ENCODE data around the gene SOX18. TPM values are rescaled to one million over a fixed set of nuclear protein-coding genes. Genes with fewer than 3 reads are reported as not detected.

Gene SOX18
- total and polyA plus RNA-seq, 2 of the 13 experiments (the other 11 are each of a cell fraction or from before 2014, with no cell fraction given): 1.6 to 1.9 TPM

DNA sequence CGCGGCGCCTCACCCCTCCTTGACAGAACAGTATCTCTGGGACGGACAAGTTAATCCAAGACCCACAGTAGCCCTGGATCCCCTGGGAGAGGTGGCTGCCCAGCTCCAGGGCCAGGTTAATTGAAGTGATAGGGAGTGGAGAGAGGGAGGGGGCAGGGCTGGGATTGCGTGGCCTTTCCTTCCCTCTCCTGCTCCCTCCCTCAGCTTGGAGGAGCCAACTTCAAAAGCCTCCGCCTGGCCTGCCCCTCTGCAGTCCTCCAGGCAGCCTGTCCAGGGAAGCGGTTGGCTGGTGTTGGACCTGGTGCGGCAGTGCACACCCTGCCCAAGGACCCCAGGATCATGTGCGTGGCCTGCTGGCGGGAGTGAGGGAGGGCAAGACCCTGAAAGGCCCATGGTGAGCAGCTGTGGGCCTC is 13.5 kb downstream of the SOX18 start, which contains the start of gene C20orf204 (continued):
- TF ChIP-seq, protein P1, sequence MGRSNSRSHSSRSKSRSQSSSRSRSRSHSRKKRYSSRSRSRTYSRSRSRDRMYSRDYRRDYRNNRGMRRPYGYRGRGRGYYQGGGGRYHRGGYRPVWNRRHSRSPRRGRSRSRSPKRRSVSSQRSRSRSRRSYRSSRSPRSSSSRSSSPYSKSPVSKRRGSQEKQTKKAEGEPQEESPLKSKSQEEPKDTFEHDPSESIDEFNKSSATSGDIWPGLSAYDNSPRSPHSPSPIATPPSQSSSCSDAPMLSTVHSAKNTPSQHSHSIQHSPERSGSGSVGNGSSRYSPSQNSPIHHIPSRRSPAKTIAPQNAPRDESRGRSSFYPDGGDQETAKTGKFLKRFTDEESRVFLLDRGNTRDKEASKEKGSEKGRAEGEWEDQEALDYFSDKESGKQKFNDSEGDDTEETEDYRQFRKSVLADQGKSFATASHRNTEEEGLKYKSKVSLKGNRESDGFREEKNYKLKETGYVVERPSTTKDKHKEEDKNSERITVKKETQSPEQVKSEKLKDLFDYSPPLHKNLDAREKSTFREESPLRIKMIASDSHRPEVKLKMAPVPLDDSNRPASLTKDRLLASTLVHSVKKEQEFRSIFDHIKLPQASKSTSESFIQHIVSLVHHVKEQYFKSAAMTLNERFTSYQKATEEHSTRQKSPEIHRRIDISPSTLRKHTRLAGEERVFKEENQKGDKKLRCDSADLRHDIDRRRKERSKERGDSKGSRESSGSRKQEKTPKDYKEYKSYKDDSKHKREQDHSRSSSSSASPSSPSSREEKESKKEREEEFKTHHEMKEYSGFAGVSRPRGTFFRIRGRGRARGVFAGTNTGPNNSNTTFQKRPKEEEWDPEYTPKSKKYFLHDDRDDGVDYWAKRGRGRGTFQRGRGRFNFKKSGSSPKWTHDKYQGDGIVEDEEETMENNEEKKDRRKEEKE (IDR thresholded peaks at IDR 0.05): no peak
- TF ChIP-seq HDAC2 (CRISPR knock-in tag; IDR thresholded peaks at IDR 0.05) (peak; percentile 47; the same call in 1 of the 2 replicates), KLF13 (CRISPR knock-in tag; IDR thresholded peaks at IDR 0.05) (no peak), HOXA5 (CRISPR knock-in tag; IDR thresholded peaks at IDR 0.05) (peak; percentile 88), GZF1 (CRISPR knock-in tag; IDR thresholded peaks at IDR 0.05) (0 out of 2 replicates have a peak, but pooled peaks have one; percentile 13), ZNF781 (CRISPR knock-in tag; IDR thresholded peaks at IDR 0.05; ENCODE audit: borderline replicate concordance, not compliant biosample characterization) (peak; percentile 19), FOXK2 (IDR thresholded peaks at IDR 0.05) (no peak), ESRRA (CRISPR knock-in tag; IDR thresholded peaks at IDR 0.05; ENCODE audit: low read depth) (peak; percentile 45; the same call in 1 of the 2 replicates), SRSF4 (IDR thresholded peaks at IDR 0.05; ENCODE audit: low read depth, low read length, poor library complexity, severe bottlenecking) (no peak), SMAD3 (CRISPR knock-in tag; IDR thresholded peaks at IDR 0.05) (peak; percentile 41), GABPB1 (CRISPR knock-in tag; IDR thresholded peaks at IDR 0.05) (peak; percentile 67), MEF2D (CRISPR knock-in tag; IDR thresholded peaks at IDR 0.05) (peak; percentile 71; the same call in 1 of the 2 replicates), RELA (CRISPR knock-in tag; IDR thresholded peaks at IDR 0.05) (no peak), ZNF816 (CRISPR knock-in tag; IDR thresholded peaks at IDR 0.05; ENCODE audit: borderline replicate concordance) (no peak)
- TF ChIP-seq, protein P2, sequence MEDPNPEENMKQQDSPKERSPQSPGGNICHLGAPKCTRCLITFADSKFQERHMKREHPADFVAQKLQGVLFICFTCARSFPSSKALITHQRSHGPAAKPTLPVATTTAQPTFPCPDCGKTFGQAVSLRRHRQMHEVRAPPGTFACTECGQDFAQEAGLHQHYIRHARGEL (CRISPR knock-in tag; IDR thresholded peaks at IDR 0.05): no peak
- TF ChIP-seq, protein P3, sequence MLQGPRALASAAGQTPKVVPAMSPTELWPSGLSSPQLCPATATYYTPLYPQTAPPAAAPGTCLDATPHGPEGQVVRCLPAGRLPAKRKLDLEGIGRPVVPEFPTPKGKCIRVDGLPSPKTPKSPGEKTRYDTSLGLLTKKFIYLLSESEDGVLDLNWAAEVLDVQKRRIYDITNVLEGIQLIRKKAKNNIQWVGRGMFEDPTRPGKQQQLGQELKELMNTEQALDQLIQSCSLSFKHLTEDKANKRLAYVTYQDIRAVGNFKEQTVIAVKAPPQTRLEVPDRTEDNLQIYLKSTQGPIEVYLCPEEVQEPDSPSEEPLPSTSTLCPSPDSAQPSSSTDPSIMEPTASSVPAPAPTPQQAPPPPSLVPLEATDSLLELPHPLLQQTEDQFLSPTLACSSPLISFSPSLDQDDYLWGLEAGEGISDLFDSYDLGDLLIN (CRISPR knock-in tag; IDR thresholded peaks at IDR 0.05; ENCODE audit: borderline replicate concordance): no peak
- TF ChIP-seq, protein P4, sequence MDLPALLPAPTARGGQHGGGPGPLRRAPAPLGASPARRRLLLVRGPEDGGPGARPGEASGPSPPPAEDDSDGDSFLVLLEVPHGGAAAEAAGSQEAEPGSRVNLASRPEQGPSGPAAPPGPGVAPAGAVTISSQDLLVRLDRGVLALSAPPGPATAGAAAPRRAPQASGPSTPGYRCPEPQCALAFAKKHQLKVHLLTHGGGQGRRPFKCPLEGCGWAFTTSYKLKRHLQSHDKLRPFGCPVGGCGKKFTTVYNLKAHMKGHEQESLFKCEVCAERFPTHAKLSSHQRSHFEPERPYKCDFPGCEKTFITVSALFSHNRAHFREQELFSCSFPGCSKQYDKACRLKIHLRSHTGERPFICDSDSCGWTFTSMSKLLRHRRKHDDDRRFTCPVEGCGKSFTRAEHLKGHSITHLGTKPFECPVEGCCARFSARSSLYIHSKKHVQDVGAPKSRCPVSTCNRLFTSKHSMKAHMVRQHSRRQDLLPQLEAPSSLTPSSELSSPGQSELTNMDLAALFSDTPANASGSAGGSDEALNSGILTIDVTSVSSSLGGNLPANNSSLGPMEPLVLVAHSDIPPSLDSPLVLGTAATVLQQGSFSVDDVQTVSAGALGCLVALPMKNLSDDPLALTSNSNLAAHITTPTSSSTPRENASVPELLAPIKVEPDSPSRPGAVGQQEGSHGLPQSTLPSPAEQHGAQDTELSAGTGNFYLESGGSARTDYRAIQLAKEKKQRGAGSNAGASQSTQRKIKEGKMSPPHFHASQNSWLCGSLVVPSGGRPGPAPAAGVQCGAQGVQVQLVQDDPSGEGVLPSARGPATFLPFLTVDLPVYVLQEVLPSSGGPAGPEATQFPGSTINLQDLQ (CRISPR knock-in tag; IDR thresholded peaks at IDR 0.05): peak; percentile 81
- TF ChIP-seq, protein P5, sequence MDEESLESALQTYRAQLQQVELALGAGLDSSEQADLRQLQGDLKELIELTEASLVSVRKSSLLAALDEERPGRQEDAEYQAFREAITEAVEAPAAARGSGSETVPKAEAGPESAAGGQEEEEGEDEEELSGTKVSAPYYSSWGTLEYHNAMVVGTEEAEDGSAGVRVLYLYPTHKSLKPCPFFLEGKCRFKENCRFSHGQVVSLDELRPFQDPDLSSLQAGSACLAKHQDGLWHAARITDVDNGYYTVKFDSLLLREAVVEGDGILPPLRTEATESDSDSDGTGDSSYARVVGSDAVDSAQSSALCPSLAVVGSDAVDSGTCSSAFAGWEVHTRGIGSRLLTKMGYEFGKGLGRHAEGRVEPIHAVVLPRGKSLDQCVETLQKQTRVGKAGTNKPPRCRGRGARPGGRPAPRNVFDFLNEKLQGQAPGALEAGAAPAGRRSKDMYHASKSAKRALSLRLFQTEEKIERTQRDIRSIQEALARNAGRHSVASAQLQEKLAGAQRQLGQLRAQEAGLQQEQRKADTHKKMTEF (CRISPR knock-in tag; IDR thresholded peaks at IDR 0.05): peak; percentile 89; the same call in 1 of the 2 replicates
- TF ChIP-seq, protein P6, sequence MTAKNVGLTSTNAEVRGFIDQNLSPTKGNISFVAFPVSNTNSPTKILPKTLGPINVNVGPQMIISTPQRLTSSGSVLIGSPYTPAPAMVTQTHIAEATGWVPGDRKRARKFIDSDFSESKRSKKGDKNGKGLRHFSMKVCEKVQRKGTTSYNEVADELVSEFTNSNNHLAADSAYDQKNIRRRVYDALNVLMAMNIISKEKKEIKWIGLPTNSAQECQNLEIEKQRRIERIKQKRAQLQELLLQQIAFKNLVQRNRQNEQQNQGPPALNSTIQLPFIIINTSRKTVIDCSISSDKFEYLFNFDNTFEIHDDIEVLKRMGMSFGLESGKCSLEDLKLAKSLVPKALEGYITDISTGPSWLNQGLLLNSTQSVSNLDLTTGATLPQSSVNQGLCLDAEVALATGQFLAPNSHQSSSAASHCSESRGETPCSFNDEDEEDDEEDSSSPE (CRISPR knock-in tag; IDR thresholded peaks at IDR 0.05): peak; percentile 75

Measured in HepG2 (cell line).